Neutrophil (primary cell): ENCODE measurements around the gene GLRX5.

ENCODE experiments used
- H3K27ac ChIP-seq: fragments of 200-600 bp; sonication (generic); 2 replicates; pipeline ENCODE4 v1.5.1; 2016; ENCODE audit warnings: mild to moderate bottlenecking, moderate library complexity
- H3K27me3 ChIP-seq: fragments of 200-600 bp; sonication (generic); 2 replicates; pipeline ENCODE4 v1.6.0; 2016; ENCODE audit warnings: mild to moderate bottlenecking
- H3K36me3 ChIP-seq: fragments of 200-600 bp; sonication (generic); 2 replicates; pipeline ENCODE4 v1.5.1; 2017
- H3K4me1 ChIP-seq, 2 experiments: fragments of 200-600 bp in 1 of 2; sonication (generic) in 1 of 2; 1 replicate in 1 of 2; 2 replicates in 1 of 2; pipeline versions ENCODE4 v1.5.1 to v1.6.1; 2013 to 2016; ENCODE audit warnings: low read depth in 1 of 2, low read length in 1 of 2, mild to moderate bottlenecking in 1 of 2, moderate library complexity in 1 of 2; ENCODE audit not compliant: control insufficient read depth in 1 of 2, insufficient read depth in 1 of 2
- H3K4me3 ChIP-seq, 2 experiments: fragments of 200-600 bp in 1 of 2; sonication (generic) in 1 of 2; 1 replicate in 1 of 2; 2 replicates in 1 of 2; pipeline ENCODE4 v1.5.1; 2013 to 2016; ENCODE audit warnings: low read depth in 1 of 2, low read length in 1 of 2, mild to moderate bottlenecking in 1 of 2, moderate library complexity in 1 of 2
- H3K9me3 ChIP-seq: fragments of 200-600 bp; sonication (generic); 2 replicates; pipeline ENCODE4 v1.5.1; 2016
- TF ChIP-seq, protein P1 (sequence below): fragments of 200-600 bp; sonication (generic); IDR thresholded peaks from 2 replicates; pipeline ENCODE4 v1.5.1; 2016; ENCODE audit warnings: antibody characterized with exemption

Gene GLRX5

DNA sequence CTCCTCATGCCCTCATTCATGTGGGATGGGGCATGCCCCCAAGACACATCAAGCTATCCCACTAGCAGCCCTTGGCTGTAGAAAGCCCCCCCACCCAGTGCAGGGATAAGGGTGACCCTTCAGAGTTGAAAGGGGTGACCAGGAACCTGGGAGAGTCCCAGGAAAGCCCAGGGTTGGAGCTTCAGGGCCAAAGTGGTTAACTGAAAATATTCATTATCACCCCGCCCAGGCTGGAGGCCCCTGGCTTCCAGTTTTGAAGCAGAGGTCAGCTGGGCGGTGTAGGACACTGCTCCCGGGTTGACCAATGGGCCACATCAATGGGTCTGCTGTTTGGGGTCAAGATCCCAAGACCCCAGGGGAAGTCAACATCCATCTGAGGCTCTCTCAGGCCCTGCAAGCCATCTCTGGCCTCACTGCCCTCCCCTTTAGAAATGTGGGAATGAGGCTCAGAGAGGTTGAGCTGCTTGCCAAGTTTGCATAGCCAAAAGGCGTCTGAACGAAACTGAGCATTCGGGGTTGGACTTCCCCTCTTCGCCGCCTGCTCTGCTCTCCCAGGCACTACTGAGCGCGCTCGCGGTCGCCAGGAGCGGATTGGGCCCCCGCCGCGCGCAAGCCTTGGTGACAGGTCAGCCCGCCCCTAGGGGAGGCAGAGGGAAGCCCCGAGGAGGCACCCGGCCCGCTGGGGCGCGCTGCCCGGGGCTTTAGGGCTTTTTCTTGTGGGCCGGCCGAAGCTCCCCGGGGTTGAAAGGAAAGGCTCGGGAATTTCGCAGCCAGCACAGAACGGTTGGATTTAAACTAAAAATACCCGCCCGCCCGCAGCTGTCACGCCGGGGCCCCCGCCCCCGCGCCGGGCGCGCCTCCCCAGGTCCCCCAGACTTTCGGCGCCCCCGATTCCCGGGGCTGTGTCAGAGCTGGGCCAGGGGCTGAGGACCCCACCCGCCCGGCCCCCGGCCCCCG, 19.0 kb upstream of the GLRX5 start:
- Histone ChIP-seq H3K27ac (peak overlapping the region; percentile 88), H3K27me3 (no peaks in the 10 kb centered on the region), H3K4me3 (peak overlapping the region; percentile 72 to 82), H3K9me3 (no peaks in the 10 kb centered on the region), H3K4me1 (peaks cover 71 to 84% of the 10 kb centered on the region in 2 experiments), H3K36me3 (no peaks in the 10 kb centered on the region)
- TF ChIP-seq, protein P1, sequence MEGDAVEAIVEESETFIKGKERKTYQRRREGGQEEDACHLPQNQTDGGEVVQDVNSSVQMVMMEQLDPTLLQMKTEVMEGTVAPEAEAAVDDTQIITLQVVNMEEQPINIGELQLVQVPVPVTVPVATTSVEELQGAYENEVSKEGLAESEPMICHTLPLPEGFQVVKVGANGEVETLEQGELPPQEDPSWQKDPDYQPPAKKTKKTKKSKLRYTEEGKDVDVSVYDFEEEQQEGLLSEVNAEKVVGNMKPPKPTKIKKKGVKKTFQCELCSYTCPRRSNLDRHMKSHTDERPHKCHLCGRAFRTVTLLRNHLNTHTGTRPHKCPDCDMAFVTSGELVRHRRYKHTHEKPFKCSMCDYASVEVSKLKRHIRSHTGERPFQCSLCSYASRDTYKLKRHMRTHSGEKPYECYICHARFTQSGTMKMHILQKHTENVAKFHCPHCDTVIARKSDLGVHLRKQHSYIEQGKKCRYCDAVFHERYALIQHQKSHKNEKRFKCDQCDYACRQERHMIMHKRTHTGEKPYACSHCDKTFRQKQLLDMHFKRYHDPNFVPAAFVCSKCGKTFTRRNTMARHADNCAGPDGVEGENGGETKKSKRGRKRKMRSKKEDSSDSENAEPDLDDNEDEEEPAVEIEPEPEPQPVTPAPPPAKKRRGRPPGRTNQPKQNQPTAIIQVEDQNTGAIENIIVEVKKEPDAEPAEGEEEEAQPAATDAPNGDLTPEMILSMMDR = peak; percentile 59

DNA sequence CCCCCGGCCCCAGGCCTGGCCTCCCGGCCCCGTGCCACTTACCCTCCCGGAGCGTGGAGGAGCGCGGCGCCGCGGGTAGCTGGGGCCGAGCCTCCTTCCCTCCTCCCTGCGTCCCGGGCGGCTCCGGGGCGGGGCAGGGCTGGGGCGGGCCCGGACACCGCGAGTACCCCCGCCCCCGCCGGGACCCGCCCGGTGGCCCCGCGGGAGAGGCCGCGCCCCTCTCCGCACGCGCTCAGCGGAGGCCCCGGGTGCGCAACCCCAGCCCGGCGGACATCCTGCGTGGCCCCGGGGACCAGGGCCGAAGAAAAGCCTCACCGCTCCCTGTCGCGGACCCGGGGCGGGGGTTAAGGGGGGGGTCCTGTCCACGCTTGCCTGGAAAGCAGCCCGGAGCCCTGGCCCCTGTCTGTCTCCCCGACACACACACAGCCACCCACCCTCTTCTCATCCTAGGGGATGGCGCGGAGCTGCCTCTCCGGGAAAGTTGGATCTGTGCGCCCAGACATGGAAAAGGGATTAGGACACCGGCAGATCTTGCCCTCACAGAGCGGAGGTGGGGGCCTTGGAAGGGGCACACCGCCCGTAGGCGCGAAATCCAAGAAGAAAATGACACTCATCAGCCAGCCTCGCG, 18.2 kb upstream of the GLRX5 start, which contains the start of gene SYNE3:
Gene SYNE3, minus strand, starts transcription at position 97 of the 628 bp plus-strand sequence. CDS start 40,829 bp downstream, outside the sequence.
- Histone ChIP-seq H3K4me1 (peaks cover 71 to 86% of the 10 kb centered on the region in 2 experiments), H3K27me3 (no peaks in the 10 kb centered on the region), H3K36me3 (no peaks in the 10 kb centered on the region), H3K27ac (peak within 1 kb of the TSS; percentile 88), H3K9me3 (no peaks in the 10 kb centered on the region), H3K4me3 (peak within 1 kb of the TSS; percentile 72 to 82)
- TF ChIP-seq, protein P1 = no peak

DNA sequence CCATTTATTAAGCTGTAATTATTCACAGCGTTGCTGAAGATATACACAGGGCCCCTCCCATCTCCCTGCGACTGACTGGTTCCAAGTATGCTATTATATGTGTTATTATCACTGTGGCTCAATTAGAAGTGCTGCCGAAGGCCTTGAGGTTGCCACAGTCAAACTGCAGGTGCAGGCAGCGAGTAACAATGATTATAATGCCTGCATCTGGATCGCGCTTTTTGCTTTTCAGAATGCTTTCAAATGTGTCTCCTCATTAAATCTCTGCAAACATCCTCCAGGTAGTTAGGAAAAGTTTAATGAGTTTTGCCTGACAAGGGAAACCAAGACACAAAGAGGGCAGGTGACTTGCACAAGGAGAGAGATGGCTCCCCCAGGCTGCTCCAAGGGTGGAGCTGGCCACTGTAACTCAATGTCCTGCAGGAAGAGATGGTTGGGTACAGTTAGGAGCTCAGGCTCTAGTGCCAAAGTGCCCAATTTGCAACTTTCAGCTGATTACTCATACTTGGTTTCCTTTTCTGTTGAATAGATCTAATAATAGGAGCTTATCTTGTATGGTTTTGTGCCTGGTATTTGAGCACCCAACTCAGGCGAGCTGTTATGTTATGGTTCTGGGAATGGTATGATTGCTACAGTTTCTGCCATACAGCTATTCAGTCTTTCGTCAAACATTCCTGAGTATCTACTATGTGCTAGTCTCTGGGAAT, 16.7 kb upstream of the GLRX5 start:
- TF ChIP-seq, protein P1 = no peak
- Histone ChIP-seq H3K27me3 (no peaks in the 10 kb centered on the region), H3K9me3 (no peaks in the 10 kb centered on the region), H3K4me1 (peaks cover 80 to 98% of the 10 kb centered on the region in 2 experiments), H3K27ac (peak overlapping the region; percentile 88), H3K36me3 (no peaks in the 10 kb centered on the region), H3K4me3 (no peak overlapping the region)

DNA sequence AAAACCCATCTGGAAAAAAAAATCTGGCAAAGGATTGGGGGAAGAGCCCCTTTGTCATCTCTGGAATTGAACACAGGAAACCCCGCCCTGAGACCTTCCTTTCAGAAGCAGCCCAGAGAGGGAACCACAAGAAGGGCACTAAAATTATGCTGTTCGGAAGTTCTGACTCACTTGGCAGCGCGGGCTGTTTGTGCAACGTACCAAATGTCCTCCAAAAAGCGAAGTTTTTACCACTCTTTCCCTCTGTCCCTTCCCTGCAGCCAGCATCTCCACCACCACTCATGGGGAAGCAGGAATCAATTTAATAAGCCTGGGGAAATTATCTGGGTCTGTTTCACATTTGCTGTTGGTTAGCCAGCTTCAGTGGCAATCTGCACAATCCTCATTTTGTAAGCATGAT, 15.2 kb upstream of the GLRX5 start:
- no peaks in the 10 kb centered on the region for H3K36me3 ChIP-seq
- peak overlapping the region; percentile 88 for H3K27ac ChIP-seq
- H3K4me1 ChIP-seq = peaks cover 81 to 98% of the 10 kb centered on the region in 2 experiments
- H3K4me3 ChIP-seq = peak overlapping the region; percentile 15 to 48
- no peaks in the 10 kb centered on the region for H3K9me3 ChIP-seq
- no peaks in the 10 kb centered on the region for H3K27me3 ChIP-seq
- TF ChIP-seq, protein P1 = no peak

DNA sequence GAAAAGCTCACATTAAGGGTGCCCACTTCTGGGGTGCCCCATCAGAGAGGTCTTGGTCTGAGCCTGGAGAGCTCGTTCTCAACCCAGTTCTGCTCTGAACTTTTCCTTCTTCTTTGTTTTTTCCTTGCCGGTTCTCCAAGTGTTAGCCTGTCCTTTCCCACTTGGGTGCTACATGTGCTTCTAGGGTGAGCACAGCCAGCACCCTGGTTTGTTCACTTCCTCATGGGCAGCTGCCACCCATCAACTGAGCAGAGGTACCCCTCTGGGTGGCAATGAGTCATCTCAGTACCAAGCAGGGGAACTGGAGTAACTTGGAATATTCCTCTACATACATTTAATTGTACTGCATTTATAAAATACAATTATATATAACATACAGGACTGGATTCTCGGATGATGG, 14.5 kb upstream of the GLRX5 start:
- no peaks in the 10 kb centered on the region for H3K9me3 ChIP-seq
- TF ChIP-seq, protein P1 = no peak
- no peaks in the 10 kb centered on the region for H3K36me3 ChIP-seq
- peak overlapping the region; percentile 88 for H3K27ac ChIP-seq
- H3K27me3 ChIP-seq = no peaks in the 10 kb centered on the region
- H3K4me3 ChIP-seq = peak overlapping the region; percentile 15 to 48
- H3K4me1 ChIP-seq = peaks cover 81 to 98% of the 10 kb centered on the region in 2 experiments
